Subcutaneous abdominal adipose tissue (tissue), 5 donors: ENCODE data around the gene SLC29A3.

Experiments
- H3K27ac ChIP-seq: one replicate; pipeline ENCODE4 v1.7.0; 2013; ENCODE audit warnings: low read depth, mild to moderate bottlenecking, inconsistent platforms, low read length, moderate library complexity
- H3K27me3 ChIP-seq, 5 donors: one replicate each; pipeline ENCODE4 v1.7.0; 2013; ENCODE audit warnings: low read length in 5 of 5, inconsistent platforms in 1 of 5; ENCODE audit not compliant: control insufficient read depth in 5 of 5, insufficient read depth in 4 of 5
- H3K36me3 ChIP-seq, 5 donors: one replicate each; pipeline ENCODE4 v1.7.0; 2013; ENCODE audit warnings: low read length in 5 of 5; ENCODE audit not compliant: control insufficient read depth in 5 of 5, insufficient read depth in 5 of 5
- H3K4me1 ChIP-seq, 5 donors: one replicate each; pipeline ENCODE4 v1.7.0; 2013; ENCODE audit warnings: low read length in 5 of 5, mild to moderate bottlenecking in 3 of 5, moderate library complexity in 1 of 5; ENCODE audit not compliant: control insufficient read depth in 5 of 5, insufficient read depth in 5 of 5
- H3K4me3 ChIP-seq, 5 donors: one replicate each; pipeline ENCODE4 v1.7.0; 2013; ENCODE audit warnings: low read length in 5 of 5, low read depth in 1 of 5
- H3K9ac ChIP-seq, 5 donors: one replicate each; pipeline ENCODE4 v1.7.0; 2013; ENCODE audit warnings: low read length in 5 of 5, mild to moderate bottlenecking in 4 of 5, moderate library complexity in 3 of 5
- H3K9me3 ChIP-seq, 5 donors: one replicate each; pipeline ENCODE4 v1.7.0; 2013; ENCODE audit warnings: low read length in 5 of 5; ENCODE audit not compliant: control insufficient read depth in 5 of 5
- donor health status: healthy.
- donor health status: healthy.
- donor health status: healthy.
- donor health status: healthy.
- donor health status: healthy.

The SLC29A3 gene

GRCh38 chr10:71392791-71393781 is 74.0 kb downstream of the SLC29A3 start:
- peaks cover 0 to 10% (median 8%) of the 10 kb centered on the region in 5 donors for H3K27me3 ChIP-seq

GRCh38 chr10:71393841-71394475 is 74.9 kb downstream of the SLC29A3 start:
- peaks cover 0 to 18% (median 8%) of the 10 kb centered on the region in 5 donors for H3K27me3 ChIP-seq

More at GRCh38 chr10:71392791-71393781, 74.0 kb downstream of the SLC29A3 start:
- peaks cover 0 to 19% (median 10%) of the 10 kb centered on the region in 5 donors for H3K4me1 ChIP-seq
- H3K9me3 ChIP-seq, result no peaks in the 10 kb centered on the region
- no peak overlapping the region for H3K4me3 ChIP-seq
- H3K36me3 ChIP-seq, result no peaks in the 10 kb centered on the region
- H3K27ac ChIP-seq, result no peak overlapping the region
- H3K9ac ChIP-seq, result no peak overlapping the region

GRCh38 chr10:71394926-71395562 is 76.0 kb downstream of the SLC29A3 start:
- no peak overlapping the region for H3K27ac ChIP-seq
- H3K27me3 ChIP-seq, result peaks cover 4 to 26% (median 16%) of the 10 kb centered on the region in 5 donors
- no peaks in the 10 kb centered on the region for H3K9me3 ChIP-seq
- no peak overlapping the region for H3K9ac ChIP-seq
- H3K36me3 ChIP-seq, result no peaks in the 10 kb centered on the region
- peaks cover 0 to 29% (median 19%) of the 10 kb centered on the region in 5 donors for H3K4me1 ChIP-seq
- no peak overlapping the region for H3K4me3 ChIP-seq

More at GRCh38 chr10:71393841-71394475, 74.9 kb downstream of the SLC29A3 start:
- H3K4me1 ChIP-seq, result peaks cover 0 to 28% (median 19%) of the 10 kb centered on the region in 5 donors
- H3K36me3 ChIP-seq, result no peaks in the 10 kb centered on the region
- H3K9ac ChIP-seq, result no peak overlapping the region
- H3K4me3 ChIP-seq, result no peak overlapping the region
- H3K27ac ChIP-seq, result no peak overlapping the region
- no peaks in the 10 kb centered on the region for H3K9me3 ChIP-seq

GRCh38 chr10:71395621-71396020 is 76.6 kb downstream of the SLC29A3 start:
- H3K36me3 ChIP-seq, result no peaks in the 10 kb centered on the region
- no peaks in the 10 kb centered on the region for H3K9me3 ChIP-seq
- no peak overlapping the region for H3K27ac ChIP-seq
- H3K4me1 ChIP-seq, result peaks cover 0 to 29% (median 19%) of the 10 kb centered on the region in 5 donors
- peaks cover 4 to 28% (median 18%) of the 10 kb centered on the region in 5 donors for H3K27me3 ChIP-seq
- H3K4me3 ChIP-seq, result no peak overlapping the region
- H3K9ac ChIP-seq, result no peak overlapping the region

- no peaks in the 10 kb centered on the region for H3K36me3 ChIP-seq
- peaks cover 0 to 29% (median 19%) of the 10 kb centered on the region in 5 donors for H3K4me1 ChIP-seq
- peaks cover 3 to 27% (median 13%) of the 10 kb centered on the region in 5 donors for H3K27me3 ChIP-seq
- peak overlapping the region in 2 of 5 donors; percentile 9 to 40 for H3K9ac ChIP-seq
- H3K27ac ChIP-seq, result no peak overlapping the region
- H3K4me3 ChIP-seq, result peak overlapping the region in 4 of 5 donors; percentile 50 to 69 (median 64)
- no peaks in the 10 kb centered on the region for H3K9me3 ChIP-seq
Measured at GRCh38 chr10:71396084-71396710, 77.1 kb downstream of the SLC29A3 start.

- H3K9ac ChIP-seq, result peak within 1 kb of the TSS in 3 of 5 donors; percentile 40 to 71 (median 66)
- peaks cover 3 to 27% (median 10%) of the 10 kb centered on the region in 5 donors for H3K27me3 ChIP-seq
- peaks cover 0 to 29% (median 19%) of the 10 kb centered on the region in 5 donors for H3K4me1 ChIP-seq
- H3K4me3 ChIP-seq, result peak within 1 kb of the TSS; percentile 32 to 70 (median 61)
- H3K9me3 ChIP-seq, result no peaks in the 10 kb centered on the region
- H3K36me3 ChIP-seq, result no peaks in the 10 kb centered on the region
- H3K27ac ChIP-seq, result no peak within 1 kb of the TSS
Measured at GRCh38 chr10:71396711-71397295, 77.7 kb downstream of the SLC29A3 start, which contains the start of gene CDH23. TSS of gene CDH23 (plus strand) at chr10:71396920. CDS start at chr10:71439832, 42,912 bp downstream.

GRCh38 chr10:71397296-71398212 is 78.5 kb downstream of the SLC29A3 start:
- peak overlapping the region in 2 of 5 donors; percentile 66 to 71 for H3K9ac ChIP-seq

GRCh38 chr10:71398976-71399375 is 79.9 kb downstream of the SLC29A3 start:
- peaks cover 0 to 29% (median 19%) of the 10 kb centered on the region in 5 donors for H3K4me1 ChIP-seq
- no peak overlapping the region for H3K27ac ChIP-seq
- H3K36me3 ChIP-seq, result no peaks in the 10 kb centered on the region
- peaks cover 3 to 27% (median 10%) of the 10 kb centered on the region in 5 donors for H3K27me3 ChIP-seq
- H3K9me3 ChIP-seq, result no peaks in the 10 kb centered on the region
- H3K4me3 ChIP-seq, result no peak overlapping the region
- H3K9ac ChIP-seq, result no peak overlapping the region

More at GRCh38 chr10:71397296-71398212, 78.5 kb downstream of the SLC29A3 start:
- Histone ChIP-seq H3K27ac (no peak overlapping the region), H3K4me3 (peak overlapping the region; percentile 32 to 70 (median 59)), H3K9me3 (no peaks in the 10 kb centered on the region), H3K36me3 (no peaks in the 10 kb centered on the region), H3K4me1 (peaks cover 0 to 29% (median 19%) of the 10 kb centered on the region in 5 donors), H3K27me3 (peaks cover 3 to 27% (median 10%) of the 10 kb centered on the region in 5 donors)
